H1 (cell line): ENCODE measurements around the gene SLC44A1. TPM values are rescaled to one million over a fixed set of nuclear protein-coding genes. Genes with fewer than 3 reads are reported as not detected.

Experiments
- CTCF ChIA-PET: fragments of 300-600 bp; sonication (Branson Sonifier 250); formaldehyde crosslinking; loops from one replicate; lab custom pipeline; 2021; ENCODE audit not compliant: partially characterized antibody; lab: Charles Lee
- POLR2A ChIA-PET: fragments of 300-600 bp; sonication (Branson Sonifier 250); formaldehyde crosslinking; loops from one replicate; lab custom pipeline; 2021; ENCODE audit warnings: inconsistent platforms; ENCODE audit not compliant: partially characterized antibody; lab: Charles Lee
- DNase-seq, 2 experiments: peaks; one replicate each; pipeline versions ENCODE4 v3.0.0 to v3.0.0-alpha.2; 2010 to 2022; ENCODE audit warnings: low spot score in 2 of 2, low read depth in 1 of 2, mixed read lengths in 1 of 2
- FAIRE-seq: peaks from 2 replicates; lab custom pipeline; 2011; peaks lifted over from hg19 to GRCh38; lab: Jason Lieb, UNC
- H2AFZ ChIP-seq: 2 replicates; pipeline ENCODE4 v1.8.1; 2012; ENCODE audit warnings: low read length, inconsistent platforms
- H2AK5ac ChIP-seq: 2 replicates; pipeline ENCODE4 v1.6.1; 2013; ENCODE audit warnings: low read depth, low read length
- H2BK120ac ChIP-seq: replicated peaks from 2 replicates; pipeline ENCODE3; 2013; ENCODE audit warnings: low read depth, low read length, inconsistent platforms
- H2BK12ac ChIP-seq: 2 replicates; pipeline ENCODE4 v1.6.1; 2013; ENCODE audit warnings: low read depth, low read length
- H2BK15ac ChIP-seq: 2 replicates; pipeline ENCODE4 v1.6.1; 2013; ENCODE audit warnings: low read length
- H2BK20ac ChIP-seq: 2 replicates; pipeline ENCODE4 v1.6.1; 2013; ENCODE audit warnings: low read length
- H2BK5ac ChIP-seq: 2 replicates; pipeline ENCODE4 v1.6.1; 2013; ENCODE audit warnings: low read depth, low read length
- H3K14ac ChIP-seq: 2 replicates; pipeline ENCODE4 v1.6.1; 2013; ENCODE audit warnings: inconsistent platforms; ENCODE audit not compliant: insufficient read length
- H3K18ac ChIP-seq: 2 replicates; pipeline ENCODE4 v1.6.1; 2013; ENCODE audit warnings: low read length; ENCODE audit errors: extremely low read depth
- H3K23ac ChIP-seq: 2 replicates; pipeline ENCODE4 v1.6.1; 2013; ENCODE audit warnings: inconsistent platforms; ENCODE audit not compliant: insufficient read length
- H3K23me2 ChIP-seq: 2 replicates; pipeline ENCODE4 v1.6.1; 2013; ENCODE audit warnings: low read depth, low read length
- H3K27ac ChIP-seq: 2 replicates; pipeline ENCODE4 v1.6.1; 2011; ENCODE audit warnings: low read depth, low read length, inconsistent platforms
- H3K27me3 ChIP-seq, 4 experiments: replicated peaks in 1 of 4; 1 replicate in 1 of 4; 2 replicates in 3 of 4; pipeline versions ENCODE4 v1.6.1 to v1.8.1; 2011 to 2013; ENCODE audit warnings: low read length in 3 of 4, mild to moderate bottlenecking in 3 of 4, inconsistent platforms in 2 of 4, mixed read lengths in 2 of 4, moderate library complexity in 1 of 4; ENCODE audit not compliant: control insufficient read depth in 3 of 4, insufficient read depth in 3 of 4; ENCODE audit errors: extremely low read depth in 1 of 4
- H3K36me3 ChIP-seq, 4 experiments: 2 replicates each; pipeline versions ENCODE4 v1.6.1 to v1.8.1; 2011 to 2013; ENCODE audit warnings: mild to moderate bottlenecking in 4 of 4, low read length in 3 of 4, moderate library complexity in 2 of 4, control low read depth in 1 of 4, inconsistent platforms in 1 of 4; ENCODE audit not compliant: insufficient read depth in 4 of 4, control insufficient read depth in 2 of 4
- H3K4ac ChIP-seq: replicated peaks from 2 replicates; pipeline ENCODE3; 2013; ENCODE audit warnings: low read length, low read depth, mixed read lengths, inconsistent platforms; ENCODE audit not compliant: insufficient read length
- H3K4me1 ChIP-seq, 4 experiments: replicated peaks in 1 of 4; 1 replicate in 1 of 4; 2 replicates in 3 of 4; pipeline versions ENCODE4 v1.6.1 to v1.8.1; 2011 to 2013; ENCODE audit warnings: low read length in 3 of 4, inconsistent platforms in 2 of 4, mixed read lengths in 1 of 4; ENCODE audit not compliant: insufficient read depth in 4 of 4, control insufficient read depth in 3 of 4
- H3K4me2 ChIP-seq, 2 experiments: 2 replicates each; pipeline versions ENCODE4 v1.6.1 to v1.8.1; 2011 to 2013; ENCODE audit warnings: low read depth in 2 of 2, low read length in 2 of 2, control low read depth in 1 of 2, inconsistent platforms in 1 of 2, mild to moderate bottlenecking in 1 of 2; ENCODE audit not compliant: insufficient read depth in 1 of 2
- H3K4me3 ChIP-seq, 4 experiments: fragments of 200-600, 300-600 bp in 1 of 4; sonication (generic), shearing (Covaris generic), sonication (Bioruptor Twin) in 1 of 4; 2 replicates each; pipeline versions ENCODE4 v1.5.1 to v1.8.1; 2011 to 2016; ENCODE audit warnings: low read length in 4 of 4, low read depth in 3 of 4, control low read depth in 2 of 4, inconsistent platforms in 2 of 4, mild to moderate bottlenecking in 2 of 4, mixed read lengths in 1 of 4, moderate library complexity in 1 of 4; ENCODE audit not compliant: insufficient read depth in 2 of 4; ENCODE audit errors: extremely low read depth in 1 of 4
- H3K56ac ChIP-seq: replicated peaks from 2 replicates; pipeline ENCODE3; 2013; ENCODE audit warnings: low read depth, mild to moderate bottlenecking, mixed read lengths, low read length, inconsistent platforms; ENCODE audit not compliant: insufficient read length
- H3K79me1 ChIP-seq: 2 replicates; pipeline ENCODE4 v1.6.1; 2013; ENCODE audit warnings: low read depth, low read length, control low read depth
- H3K79me2 ChIP-seq, 2 experiments: 2 replicates each; pipeline versions ENCODE4 v1.6.1 to v1.8.1; 2012 to 2013; ENCODE audit warnings: low read length in 2 of 2, mild to moderate bottlenecking in 2 of 2, inconsistent platforms in 1 of 2; ENCODE audit not compliant: insufficient read depth in 2 of 2, control insufficient read depth in 1 of 2
- H3K9ac ChIP-seq, 4 experiments: replicated peaks in 1 of 4; 1 replicate in 1 of 4; 2 replicates in 3 of 4; pipeline versions ENCODE4 v1.6.1 to v1.8.1; 2011 to 2013; ENCODE audit warnings: low read depth in 3 of 4, low read length in 3 of 4, control low read depth in 2 of 4, mild to moderate bottlenecking in 2 of 4, moderate library complexity in 2 of 4, inconsistent platforms in 1 of 4; ENCODE audit errors: extremely low read depth in 1 of 4
- H3K9me3 ChIP-seq, 2 experiments: 2 replicates each; pipeline versions ENCODE4 v1.6.1 to v1.8.1; 2012 to 2013; ENCODE audit warnings: mild to moderate bottlenecking in 2 of 2, moderate library complexity in 2 of 2, control low read depth in 1 of 2, inconsistent platforms in 1 of 2, low read depth in 1 of 2, low read length in 1 of 2, mixed read lengths in 1 of 2; ENCODE audit not compliant: insufficient read depth in 2 of 2
- H4K20me1 ChIP-seq, 2 experiments: replicated peaks in 1 of 2; 2 replicates each; pipeline versions ENCODE3 to v1.8.1; 2011 to 2013; ENCODE audit warnings: inconsistent platforms in 2 of 2, low read length in 2 of 2, mild to moderate bottlenecking in 1 of 2; ENCODE audit not compliant: insufficient read depth in 2 of 2, control insufficient read depth in 1 of 2
- H4K5ac ChIP-seq: 2 replicates; pipeline ENCODE4 v1.6.1; 2013; ENCODE audit warnings: low read length, low read depth, mixed read lengths, inconsistent platforms; ENCODE audit not compliant: insufficient read length
- H4K8ac ChIP-seq: 2 replicates; pipeline ENCODE4 v1.8.0; 2013; ENCODE audit warnings: mild to moderate bottlenecking, moderate library complexity, low read length, inconsistent platforms; ENCODE audit not compliant: insufficient read depth; ENCODE audit errors: extremely low read depth
- H4K91ac ChIP-seq: replicated peaks from 2 replicates; pipeline ENCODE3; 2013; ENCODE audit warnings: low read length, mixed read lengths, inconsistent platforms; ENCODE audit not compliant: insufficient read length
- ATF3 ChIP-seq: IDR thresholded peaks from 2 replicates; pipeline ENCODE4 v1.6.1; 2011; ENCODE audit warnings: low read depth, mild to moderate bottlenecking, low read length; ENCODE audit not compliant: insufficient read depth
- CREB1 ChIP-seq: IDR thresholded peaks from 2 replicates; pipeline ENCODE4 v1.6.1; 2012; ENCODE audit warnings: inconsistent platforms
- CTBP2 ChIP-seq: IDR thresholded peaks from 2 replicates; pipeline ENCODE4 v1.7.0; 2011; ENCODE audit warnings: borderline replicate concordance, mild to moderate bottlenecking, moderate library complexity, mixed read lengths, low read length; ENCODE audit not compliant: insufficient read depth, insufficient read length
- EZH2 ChIP-seq: fragments of 200-600 bp; sonication (generic); IDR thresholded peaks from 2 replicates; pipeline ENCODE4 v1.7.1; 2012; ENCODE audit warnings: low read depth, mild to moderate bottlenecking, moderate library complexity, low read length, inconsistent platforms; ENCODE audit not compliant: severe bottlenecking
- GABPA ChIP-seq: IDR thresholded peaks from 2 replicates; pipeline ENCODE4 v1.6.1; 2011; ENCODE audit warnings: mild to moderate bottlenecking, low read length, moderate library complexity, borderline replicate concordance; ENCODE audit not compliant: insufficient read depth
- KDM5A ChIP-seq: fragments of 200-600 bp; IDR thresholded peaks from 2 replicates; pipeline ENCODE4 v1.7.1; 2012; ENCODE audit warnings: mild to moderate bottlenecking, low read length, inconsistent platforms, mixed read lengths
- MAFK ChIP-seq: IDR thresholded peaks from 2 replicates; pipeline ENCODE4 v1.6.1; 2012; ENCODE audit warnings: low read depth, mild to moderate bottlenecking, improper control_type of control experiment, low read length
- POLR2A ChIP-seq, 2 experiments: IDR thresholded peaks; 1 replicate in 1 of 2; 2 replicates in 1 of 2; pipeline ENCODE4 v1.6.1; 2011; ENCODE audit warnings: low read depth in 2 of 2, low read length in 2 of 2, mild to moderate bottlenecking in 2 of 2; ENCODE audit errors: control extremely low read depth in 1 of 2
- POLR2AphosphoS5 ChIP-seq: IDR thresholded peaks from 2 replicates; pipeline ENCODE4 v1.6.1; 2011; ENCODE audit warnings: low read depth, low read length
- RFX5 ChIP-seq: IDR thresholded peaks from 2 replicates; pipeline ENCODE4 v1.6.1; 2011; ENCODE audit warnings: low read depth, low read length, improper control_type of control experiment, borderline replicate concordance
- SP1 ChIP-seq: IDR thresholded peaks from 2 replicates; pipeline ENCODE4 v1.6.1; 2011; ENCODE audit warnings: low read depth, low read length
- SRF ChIP-seq: IDR thresholded peaks from 2 replicates; pipeline ENCODE4 v1.6.1; 2011; ENCODE audit warnings: mild to moderate bottlenecking, low read depth, low read length, moderate library complexity
- TAF1 ChIP-seq: IDR thresholded peaks from 2 replicates; pipeline ENCODE4 v1.6.1; 2011; ENCODE audit warnings: mild to moderate bottlenecking, low read depth, low read length
- TCF12 ChIP-seq: IDR thresholded peaks from 2 replicates; pipeline ENCODE4 v1.6.1; 2011; ENCODE audit warnings: low read depth, mild to moderate bottlenecking, low read length
- ZNF274 ChIP-seq: IDR thresholded peaks from 2 replicates; pipeline ENCODE4 v1.7.0; 2012; ENCODE audit warnings: low read length, borderline replicate concordance; ENCODE audit errors: extremely low read depth
- WGBS, 2 experiments: shearing (Covaris generic) in 1 of 2; methylation state at CpG; one replicate each; pipeline versions ENCODE4 v1.1.6 to v1.1.7; 2013 to 2015; ENCODE audit warnings: low lambda C conversion rate in 2 of 2, mixed read lengths in 2 of 2, inconsistent platforms in 1 of 2, low coverage in 1 of 2, missing lambda C conversion rate in 1 of 2; ENCODE audit not compliant: insufficient replicate concordance in 2 of 2, insufficient coverage in 1 of 2, insufficient read length in 1 of 2; ENCODE audit errors: extremely low coverage in 1 of 2, missing lambda C conversion rate in 1 of 2; 5-methylcytosine and 5-hydroxymethylcytosine counted together
- polyA plus RNA-seq, 7 experiments: library from polyadenylated mRNA; depleted of rRNA in 3 of 7; stranded (reverse) in 5 of 7; unstranded in 2 of 7; fragments of >200 nt in 5 of 7; fragments of 200-250 nt in 2 of 7; gene quantifications; 1 replicate in 5 of 7; 2 replicates in 1 of 7; 4 replicates in 1 of 7; pipeline versions ENCODE4 v1.2.1 to v1.2.3, GENCODE V29; 2011 to 2013; ENCODE audit warnings: missing spikeins in 2 of 7, mixed read lengths in 2 of 7
- total RNA-seq: library from RNA; stranded (reverse); fragmentation: NEBNext Ultra II Directional; extraction: Animal tissue kit (Norgen Biotek cat#: 25700); gene quantifications from 2 replicates; pipeline ENCODE4 v1.2.1, GENCODE V29; 2021

Gene SLC44A1
- total and polyA plus RNA-seq, 2 of the 8 experiments (the other 6 are each of a cell fraction or from before 2014, with no cell fraction given), result 30.5 to 71.2 TPM

- WGBS, 2 experiments, result 100% methylated on average over 2 of the region's 2 CpGs; no CpG with 5 or more reads in 1 of the 2 experiments
- Histone ChIP-seq H3K23me2 (no peaks in the 10 kb centered on the region), H3K56ac (no peak overlapping the region), H2AFZ (no peak overlapping the region), H4K5ac (no peak overlapping the region), H3K79me1 (no peaks in the 10 kb centered on the region), H3K4ac (no peak overlapping the region), H3K9ac (no peak overlapping the region), H3K9me3 (no peaks in the 10 kb centered on the region), H3K4me2 (no peak overlapping the region), H3K36me3 (peaks cover 2 to 21% (median 9%) of the 10 kb centered on the region in 4 experiments; a peak in 5 of 8 replicates), H2BK15ac (no peak overlapping the region), H3K79me2 (peaks cover 0 to 2% of the 10 kb centered on the region in 2 experiments; a peak in 1 of 4 replicates), H3K23ac (no peak overlapping the region), H3K14ac (no peak overlapping the region), H4K20me1 (no peaks in the 10 kb centered on the region), H4K8ac (no peak overlapping the region), H3K4me3 (no peak overlapping the region), H3K27ac (no peak overlapping the region), H4K91ac (no peak overlapping the region), H3K4me1 (no peaks in the 10 kb centered on the region), H2BK5ac (no peak overlapping the region), H2AK5ac (no peak overlapping the region), H3K18ac (no peak overlapping the region), H2BK20ac (no peak overlapping the region), H3K27me3 (no peaks in the 10 kb centered on the region), H2BK120ac (no peak overlapping the region), H2BK12ac (no peak overlapping the region)
- ChIA-PET CTCF (interaction anchor here (1.0 kb wide), 1 partner anchor 21 kb away, joined by 3 read pairs; no protein-coding TSS in a partner anchor), POLR2A (interaction anchor here (1.1 kb wide), 1 partner anchor 20 kb away, joined by 3 read pairs; no protein-coding TSS in a partner anchor)
- FAIRE-seq, result no peak
- DNase-seq, result no peak
- no peak for TF ChIP-seq CTBP2
- TF ChIP-seq TCF12, result no peak
- no peak for TF ChIP-seq CREB1
- TF ChIP-seq MAFK, result no peak
- TF ChIP-seq POLR2A (IDR thresholded peaks at IDR 0.05; ENCODE audit: control extremely low read depth in 1 of 2, low read depth in 2 of 2, low read length in 2 of 2), result no peak
- TF ChIP-seq GABPA, result no peak
- TF ChIP-seq TAF1, result no peak
- no peak for TF ChIP-seq RFX5
- TF ChIP-seq SP1, result no peak
- TF ChIP-seq ZNF274, result no peak
- no peak for TF ChIP-seq EZH2
- TF ChIP-seq POLR2AphosphoS5, result no peak
- no peak for TF ChIP-seq ATF3
- TF ChIP-seq SRF, result no peak
- TF ChIP-seq KDM5A, result no peak
These were observed 93.9 kb downstream of the SLC44A1 start for GRCh38 chr9:105338308-105338707.
